Colon (tissue), 2 donors: Measurements from ENCODE around the gene ISX.

Source experiments
- FAIRE-seq: peaks from 2 replicates; lab custom pipeline; 2012; peaks lifted over from hg19 to GRCh38; lab: Jason Lieb, UNC
- donor health status: control.
- donor health status: control.

Gene ISX

DNA sequence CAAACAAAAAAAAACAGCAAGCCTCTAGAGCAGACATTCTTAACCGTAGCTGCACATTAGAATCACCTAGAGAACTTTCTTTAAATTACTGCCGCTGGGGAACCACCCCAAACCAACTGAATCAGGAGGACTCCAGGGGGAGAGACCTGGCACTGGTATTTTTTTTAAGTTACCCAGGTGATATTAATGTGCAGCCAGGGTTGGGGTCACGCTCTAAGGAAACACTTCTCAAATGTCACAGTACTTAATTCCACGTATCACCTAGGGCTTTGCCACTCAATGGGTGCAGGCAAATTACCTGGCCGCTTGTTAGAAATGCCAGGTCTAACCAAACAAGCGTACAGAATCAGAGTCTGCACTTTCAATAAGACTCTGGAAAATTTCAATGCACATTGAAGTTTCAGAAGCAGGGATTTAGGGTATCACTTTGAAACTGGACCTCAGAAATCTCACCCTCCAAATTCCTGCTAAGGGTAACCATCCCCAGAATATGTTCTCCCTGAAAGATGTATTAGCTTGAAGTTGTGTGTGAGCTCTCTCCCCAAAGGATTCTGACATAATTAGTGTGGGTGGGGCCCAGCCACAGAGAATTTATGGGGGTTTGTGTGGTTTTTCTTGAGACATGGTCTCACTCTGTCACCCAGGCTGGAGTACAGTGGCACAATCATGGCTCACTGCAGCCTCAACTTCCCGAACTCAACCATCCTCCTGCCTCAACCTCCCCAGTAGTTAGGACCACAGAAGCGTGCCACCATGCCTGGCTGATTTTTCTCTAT, 12.7 kb upstream of the ISX start:
- no peak for FAIRE-seq

DNA sequence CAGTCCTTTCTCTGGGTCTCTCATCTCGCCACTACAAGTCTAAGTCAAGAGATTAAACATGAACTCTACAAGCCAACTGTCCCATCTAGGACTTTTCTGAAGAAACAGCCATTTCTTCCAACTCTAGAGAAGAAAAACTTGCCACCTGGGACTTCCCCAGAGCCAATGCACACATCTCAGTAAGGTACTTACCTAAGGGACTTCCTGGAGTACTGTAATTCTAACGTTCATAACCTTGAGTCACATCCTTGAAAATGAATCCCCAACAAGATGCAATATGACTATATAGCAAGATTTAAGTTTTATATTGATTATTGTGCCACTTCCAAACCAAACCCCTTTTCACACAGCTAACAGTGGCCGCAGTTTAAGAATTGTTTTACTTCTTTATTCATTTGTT, 11.9 kb upstream of the ISX start:
- FAIRE-seq, result no peak

DNA sequence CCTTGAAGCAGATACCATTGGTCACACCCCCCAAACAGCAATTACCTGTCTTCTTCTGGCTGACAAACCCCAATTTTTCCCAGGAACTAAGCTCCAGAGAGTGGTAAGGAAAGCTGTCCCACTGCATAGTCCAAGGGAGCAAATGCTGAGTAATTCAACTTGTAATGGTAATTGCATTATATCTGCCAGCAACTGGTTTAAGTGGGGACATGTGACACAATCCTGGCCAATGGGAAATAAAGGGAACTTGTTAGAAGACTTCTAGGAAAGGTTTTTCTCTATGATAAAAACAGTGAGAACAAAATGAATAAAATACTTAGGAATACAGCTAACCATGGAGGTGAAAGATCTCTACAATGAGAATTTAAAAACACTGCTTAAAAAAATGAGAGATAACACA, 9.5 kb upstream of the ISX start:
- FAIRE-seq, result no peak

DNA sequence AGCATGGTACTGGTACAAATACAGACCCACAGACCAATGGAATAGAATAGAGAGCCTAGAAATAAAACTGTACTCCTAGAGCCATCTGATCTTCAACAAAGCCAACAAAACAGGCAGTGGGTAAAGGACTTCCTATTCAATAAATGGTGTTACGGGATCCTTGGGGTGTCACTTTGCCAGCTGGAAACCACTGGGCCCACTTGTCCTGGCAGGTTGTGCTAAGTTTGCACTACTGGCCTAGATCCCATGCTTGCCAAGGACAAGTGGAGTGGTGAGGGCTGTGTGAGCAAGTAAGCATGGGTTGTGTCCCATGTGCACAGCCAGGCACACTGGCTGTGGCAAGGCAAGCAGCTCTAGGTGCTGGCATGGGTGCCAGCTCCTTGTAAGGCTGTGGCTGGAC, 8.8 kb upstream of the ISX start:
- no peak for FAIRE-seq

DNA sequence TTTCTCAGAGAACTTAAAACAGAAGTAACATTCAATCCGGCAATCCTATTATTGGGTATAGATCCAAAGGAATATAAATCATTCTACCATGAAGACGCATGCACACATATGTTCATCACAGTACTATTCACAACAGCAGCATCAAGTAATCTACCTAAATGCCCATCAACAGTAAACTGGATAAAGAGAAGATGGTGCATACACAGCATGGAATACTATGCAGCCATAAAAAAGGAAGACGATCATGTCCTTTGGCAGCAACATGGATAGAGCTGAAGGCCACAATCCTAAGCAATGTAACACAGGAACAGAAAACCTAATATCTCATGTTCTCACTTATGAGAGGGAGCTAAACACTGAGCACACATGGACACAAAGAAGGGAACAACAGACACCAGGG, 6.3 kb upstream of the ISX start:
- FAIRE-seq, result no peak

DNA sequence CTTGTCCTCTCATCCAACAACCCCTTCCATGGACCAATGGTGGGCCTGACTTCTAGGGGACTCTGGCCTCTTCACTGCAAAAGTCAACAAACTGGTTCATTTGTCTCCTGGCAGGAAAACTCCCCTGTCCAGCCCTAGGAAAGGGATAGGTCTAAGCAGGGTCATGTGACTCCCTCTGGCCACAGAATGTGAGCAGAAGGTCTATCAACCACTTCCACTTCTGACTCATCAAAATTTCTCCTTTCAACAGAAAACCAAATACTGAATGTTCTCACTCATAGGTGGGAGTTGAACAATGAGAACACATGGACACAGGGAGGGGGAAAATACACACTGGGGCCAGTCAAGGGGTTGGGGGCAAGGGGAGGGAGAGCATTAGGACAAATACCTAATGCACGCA, 1.3 kb upstream of the ISX start:
- FAIRE-seq, result no peak

DNA sequence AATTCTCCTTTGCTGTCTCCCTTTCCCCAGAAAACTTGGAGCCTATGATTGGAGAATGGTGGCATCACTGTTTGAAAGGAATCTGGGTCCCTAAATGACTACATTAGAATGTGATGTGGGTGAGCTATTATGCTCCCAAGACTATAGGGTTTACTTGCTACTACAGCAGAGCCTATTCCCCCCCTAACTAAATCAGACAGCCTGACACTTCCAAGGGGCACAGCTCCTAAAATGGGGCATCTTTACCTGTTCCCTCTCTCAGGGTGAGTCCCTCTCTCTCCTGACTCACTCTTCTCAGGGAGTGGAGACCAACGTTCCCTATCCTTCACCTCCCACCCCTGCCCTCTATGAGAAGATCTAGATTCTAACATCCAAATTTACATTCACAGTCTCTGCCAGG, 775 bp upstream of the ISX start:
- FAIRE-seq, result no peak

DNA sequence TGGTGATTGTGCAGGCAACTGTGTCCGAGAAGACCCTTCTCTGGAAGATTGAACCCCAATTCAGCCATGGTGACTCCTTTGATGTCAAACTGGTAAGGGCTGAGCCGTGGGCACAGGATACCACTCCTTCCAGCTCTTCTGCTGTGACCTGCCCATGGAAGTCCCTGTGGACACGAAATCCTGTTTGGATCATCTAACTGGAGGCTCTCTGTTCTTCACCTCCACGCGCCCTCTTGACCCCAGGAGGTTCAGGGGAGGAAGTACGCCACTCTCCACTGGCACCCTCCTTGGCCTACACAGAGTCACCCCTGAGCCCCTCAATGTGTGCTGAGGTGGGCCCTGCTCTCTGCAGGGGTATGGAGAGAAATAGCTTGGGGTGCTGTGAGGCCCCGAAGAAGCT, 810 bp downstream of the ISX start:
- FAIRE-seq, result no peak

DNA sequence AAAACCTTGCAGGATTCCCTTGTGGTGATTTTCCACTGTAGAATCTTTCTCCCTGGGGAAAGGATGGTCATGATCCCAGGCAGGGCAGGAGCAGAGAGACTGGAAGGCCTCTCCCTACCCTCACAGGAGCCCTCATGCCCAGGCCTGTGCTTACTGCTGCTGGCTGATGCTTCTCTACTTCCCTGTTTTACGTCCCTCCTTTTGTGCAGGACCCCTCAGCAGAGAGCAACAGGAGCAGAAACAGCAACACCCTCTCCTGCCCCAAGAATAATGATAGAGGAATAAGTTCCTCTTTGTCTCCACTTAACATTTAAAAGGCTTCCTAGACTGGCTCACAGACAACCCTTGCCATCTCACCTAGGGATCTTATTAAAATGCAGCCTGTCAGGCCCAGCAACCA, 3.6 kb downstream of the ISX start:
- no peak for FAIRE-seq

DNA sequence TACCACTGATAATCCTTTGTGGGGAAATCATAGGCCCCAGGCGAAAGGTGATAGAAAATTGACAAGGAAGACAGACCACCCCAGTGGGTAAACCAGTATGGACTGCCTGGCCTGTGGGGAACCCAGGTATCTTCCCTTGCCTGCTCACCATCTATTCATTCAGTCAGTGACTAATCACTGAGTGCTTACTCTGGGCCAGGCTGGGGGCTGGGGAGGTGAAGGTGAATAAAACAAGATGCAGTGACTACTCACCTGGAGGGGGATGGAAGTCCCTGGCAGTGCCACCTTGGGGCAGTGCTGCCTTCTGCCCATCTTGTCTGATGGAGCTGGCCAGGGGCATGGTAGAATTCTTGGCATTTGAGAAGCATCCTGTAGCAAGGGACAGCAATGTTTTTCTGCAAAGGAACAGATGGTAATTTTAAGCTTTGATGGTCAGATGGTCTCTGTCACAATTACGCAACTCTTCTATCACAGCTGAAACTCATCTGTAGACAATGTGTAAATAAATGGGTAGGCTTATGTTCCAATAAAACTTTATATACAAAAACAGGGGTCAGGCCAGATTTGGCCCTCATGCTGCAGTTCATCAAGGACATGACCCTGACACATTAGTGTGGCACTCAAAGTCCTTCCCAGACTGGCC, 4.6 kb downstream of the ISX start:
- no peak for FAIRE-seq

DNA sequence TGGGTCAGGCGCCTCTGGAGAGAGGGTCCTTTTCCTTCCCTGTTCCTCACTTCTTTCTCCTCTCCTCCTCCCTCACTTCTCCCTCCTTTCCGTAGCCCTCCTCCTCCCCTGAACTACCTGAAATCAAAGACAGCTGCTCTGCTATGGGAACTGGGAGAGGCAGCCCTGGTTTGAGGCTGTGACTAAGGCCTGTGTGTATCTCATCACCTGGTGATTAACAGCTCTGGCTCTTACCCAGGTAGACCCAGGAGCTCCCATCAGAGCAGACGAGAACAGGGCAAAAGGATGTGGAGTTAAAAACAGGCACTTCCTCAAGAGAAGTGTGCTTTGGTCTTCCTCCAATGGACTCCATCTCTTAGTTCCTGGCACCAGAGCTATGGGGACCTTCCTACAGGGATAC, 5.8 kb downstream of the ISX start:
- FAIRE-seq, result no peak

DNA sequence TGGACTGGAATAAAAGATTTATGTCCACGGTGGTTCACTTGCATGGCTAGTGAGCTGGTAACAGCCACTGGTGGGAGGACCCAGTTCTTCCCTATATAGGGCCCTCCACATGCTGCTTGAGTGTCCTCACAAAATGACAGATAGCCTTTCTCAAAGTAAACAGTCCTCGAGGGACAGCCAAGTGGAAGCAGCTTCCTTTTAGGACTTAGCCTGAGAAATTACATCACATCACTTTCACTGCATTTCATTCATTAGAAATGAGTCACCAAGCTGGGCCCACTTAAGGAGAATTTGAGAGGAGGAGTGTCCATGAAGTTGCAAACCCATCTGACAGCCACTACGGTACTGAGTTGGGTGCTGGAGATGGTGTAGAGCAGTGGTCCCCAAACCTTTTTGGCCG, 7.0 kb downstream of the ISX start:
- FAIRE-seq, result no peak

DNA sequence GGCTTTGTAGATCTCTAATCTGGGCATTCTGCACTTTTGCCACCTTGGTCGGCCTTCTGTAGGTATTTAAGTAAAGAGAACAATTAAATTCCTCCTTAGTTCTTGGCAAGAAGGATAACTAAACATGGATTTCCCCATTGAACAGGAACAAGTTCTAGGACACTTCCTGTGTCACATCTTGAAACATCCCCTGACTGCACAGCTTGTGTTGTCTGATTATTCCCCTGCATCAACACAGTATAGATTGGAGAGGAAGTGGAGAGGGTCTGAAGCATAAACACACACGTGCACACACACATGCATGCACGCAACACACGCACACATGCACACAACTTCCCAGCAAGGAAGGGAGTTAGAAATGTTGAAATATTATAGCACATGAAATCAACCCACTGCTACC, 8.6 kb downstream of the ISX start:
- FAIRE-seq, result no peak

DNA sequence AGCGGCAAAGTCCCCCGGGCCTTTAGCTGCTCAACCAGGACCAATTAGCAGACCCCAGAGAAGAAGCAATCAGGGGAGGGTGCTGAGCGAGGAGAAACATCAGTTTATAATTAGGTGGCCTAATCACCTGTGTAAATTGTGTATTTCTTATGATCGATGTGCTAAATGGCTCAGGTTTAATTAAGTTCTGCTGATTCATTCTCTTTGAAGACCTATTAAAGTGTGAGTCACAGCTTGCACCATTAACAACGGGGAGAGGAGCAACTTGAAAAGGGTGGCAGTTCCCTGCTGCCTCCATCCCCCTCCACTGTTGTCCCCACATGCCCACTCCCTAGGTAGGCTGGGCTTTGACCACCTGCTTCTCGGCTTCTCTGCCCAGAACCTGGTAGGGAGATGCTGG, 10.7 kb downstream of the ISX start:
- FAIRE-seq, result no peak

DNA sequence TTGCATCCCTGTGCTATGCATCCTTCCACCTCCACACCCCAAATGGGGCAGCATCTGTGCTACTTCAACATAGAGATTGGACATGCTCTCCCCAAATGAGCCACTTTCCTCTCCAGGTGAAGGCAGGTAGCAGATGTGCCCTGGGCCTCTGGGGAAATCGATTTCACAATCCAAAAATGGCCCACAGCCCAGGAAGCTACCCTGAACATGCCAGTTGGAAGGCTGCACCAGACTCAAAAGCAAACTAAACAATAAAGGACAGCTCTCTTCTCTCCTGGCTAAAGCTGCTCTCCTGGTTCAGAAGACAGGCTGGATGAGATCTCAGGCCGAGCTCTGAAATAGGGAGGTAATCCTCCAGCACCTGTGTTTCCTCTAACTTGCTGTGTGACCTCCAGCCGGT, 19.7 kb downstream of the ISX start:
- no peak for FAIRE-seq

DNA sequence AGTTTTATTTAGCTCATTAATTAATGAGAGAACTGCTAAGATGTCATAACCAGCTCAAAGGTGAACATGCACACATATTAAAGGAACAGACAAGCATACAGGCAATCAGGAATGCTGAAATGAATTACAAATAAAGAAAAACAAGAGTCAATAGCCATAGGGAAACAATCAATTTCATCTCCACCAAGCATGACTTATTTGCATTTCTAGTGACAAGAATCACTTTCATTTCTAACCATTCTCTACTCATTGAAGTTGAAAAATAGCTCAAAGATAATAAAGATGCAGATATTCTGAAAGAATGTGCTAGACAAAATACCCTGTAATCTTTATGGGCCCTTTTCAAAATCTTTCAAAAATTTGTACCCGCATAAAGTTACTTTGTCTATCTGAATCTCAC, 23.2 kb downstream of the ISX start:
- FAIRE-seq, result no peak

DNA sequence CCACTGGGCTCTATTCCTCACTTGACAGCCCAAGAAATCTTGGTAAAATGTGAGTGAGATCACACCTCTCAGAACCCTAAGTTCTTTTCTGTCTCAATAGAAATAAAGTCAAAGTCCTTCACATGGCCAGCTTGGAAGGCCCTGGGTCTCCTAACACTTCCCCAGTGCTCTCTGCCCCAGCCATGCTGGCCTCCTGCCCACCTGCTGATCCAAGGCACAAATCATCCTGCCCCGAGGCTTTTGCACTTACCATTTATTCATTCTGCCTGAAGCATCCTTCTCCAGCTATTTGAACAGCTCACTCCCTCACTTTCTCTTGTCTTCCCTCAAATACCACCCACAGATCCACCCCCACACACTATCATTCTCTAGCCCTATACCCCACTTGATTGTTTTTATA, 26.4 kb downstream of the ISX start:
- no peak for FAIRE-seq

DNA sequence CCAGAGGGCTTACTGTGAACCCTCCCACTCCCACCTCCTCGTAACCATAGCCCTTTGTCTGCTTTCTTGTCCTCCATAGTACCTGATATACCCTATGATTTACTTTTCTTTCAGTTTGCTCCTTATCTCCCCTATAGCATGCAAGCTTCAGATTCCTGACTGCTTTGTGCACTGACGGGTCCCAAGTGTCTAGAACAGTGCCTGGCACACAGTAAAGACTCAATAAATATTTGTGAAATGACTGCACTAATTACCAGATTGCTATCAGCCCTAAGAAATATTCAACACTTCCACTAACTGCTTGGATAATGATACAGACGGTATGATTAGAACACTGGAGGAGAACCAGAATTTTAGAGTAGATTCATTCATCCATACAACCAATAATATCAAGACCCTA, 33.0 kb downstream of the ISX start:
- no peak for FAIRE-seq

DNA sequence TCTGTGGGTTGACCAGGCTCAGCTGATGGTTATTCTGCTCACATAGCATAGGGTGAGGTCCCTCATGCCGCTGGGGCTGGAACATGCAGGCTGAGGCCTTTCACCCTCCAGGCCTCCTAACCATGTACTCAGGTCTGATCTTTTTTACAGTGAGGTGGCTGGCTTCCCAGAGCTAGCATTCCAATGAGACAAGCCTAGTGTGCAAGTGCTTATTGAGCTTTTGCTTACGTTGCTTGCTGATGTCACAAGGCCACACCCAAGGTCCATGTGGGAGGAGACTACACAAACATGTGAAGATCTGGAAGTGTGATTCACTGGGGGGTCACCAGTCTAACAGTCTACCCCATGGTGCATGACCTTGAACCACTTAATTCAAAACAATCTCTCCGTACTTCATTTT, 33.9 kb downstream of the ISX start:
- no peak for FAIRE-seq

DNA sequence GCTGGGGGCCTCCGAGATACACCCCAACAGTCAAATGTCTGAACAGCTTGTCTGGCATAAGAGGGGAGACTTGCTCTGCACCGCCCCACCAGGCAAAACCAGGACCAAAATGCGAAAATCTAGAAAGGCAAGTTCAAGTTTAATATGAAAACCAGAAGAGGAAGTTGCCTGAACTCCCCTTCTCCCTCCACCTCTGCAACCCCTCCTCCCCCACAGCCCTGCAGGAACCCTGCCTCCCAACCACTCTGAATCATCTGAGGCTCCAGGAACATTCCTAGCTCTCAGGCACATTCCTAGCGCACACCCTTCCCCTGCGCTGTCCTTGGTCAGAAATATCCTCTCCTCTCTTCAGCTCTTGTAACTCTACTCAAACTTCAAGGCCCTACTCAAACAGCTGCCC, 36.7 kb downstream of the ISX start:
- no peak for FAIRE-seq

DNA sequence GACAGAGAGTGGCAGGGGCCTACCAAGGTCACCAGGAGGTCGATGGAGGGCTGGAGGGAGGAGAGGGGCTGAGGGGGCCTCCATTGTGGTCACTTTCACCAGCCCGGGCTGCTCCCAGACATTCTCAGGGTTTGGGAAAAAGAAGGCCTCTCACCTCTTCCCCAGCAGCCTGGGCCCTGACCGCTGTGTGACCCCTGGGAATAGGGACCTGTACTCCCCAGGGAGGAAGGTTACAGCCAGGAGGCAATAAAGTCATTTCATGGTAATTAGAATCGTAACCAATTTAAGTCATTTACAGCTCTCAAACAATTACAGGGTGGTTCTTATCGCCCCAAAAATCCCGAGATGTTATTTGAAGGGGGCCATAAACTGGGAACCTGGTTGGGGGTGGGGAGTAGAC, 37.8 kb downstream of the ISX start:
- FAIRE-seq, result no peak

DNA sequence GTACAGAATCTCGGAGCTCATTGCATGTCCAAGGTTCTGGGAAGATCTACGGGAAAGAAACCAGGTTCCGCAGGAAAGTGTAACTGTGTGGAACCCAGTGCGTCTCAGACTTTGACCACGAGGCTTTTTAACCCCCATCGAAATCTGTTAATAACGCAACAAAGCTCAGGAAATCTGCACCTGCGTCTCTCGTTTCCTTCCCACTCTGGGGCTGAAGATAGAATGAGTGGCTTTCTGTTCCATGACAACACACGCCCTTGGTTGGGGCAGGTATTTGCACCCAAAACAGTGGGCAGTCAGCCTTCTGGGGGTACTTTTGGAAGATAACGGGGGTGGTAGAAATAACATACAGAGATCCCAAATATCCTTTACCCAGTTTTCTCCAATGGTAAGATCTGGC, 38.5 kb downstream of the ISX start:
- FAIRE-seq, result no peak

DNA sequence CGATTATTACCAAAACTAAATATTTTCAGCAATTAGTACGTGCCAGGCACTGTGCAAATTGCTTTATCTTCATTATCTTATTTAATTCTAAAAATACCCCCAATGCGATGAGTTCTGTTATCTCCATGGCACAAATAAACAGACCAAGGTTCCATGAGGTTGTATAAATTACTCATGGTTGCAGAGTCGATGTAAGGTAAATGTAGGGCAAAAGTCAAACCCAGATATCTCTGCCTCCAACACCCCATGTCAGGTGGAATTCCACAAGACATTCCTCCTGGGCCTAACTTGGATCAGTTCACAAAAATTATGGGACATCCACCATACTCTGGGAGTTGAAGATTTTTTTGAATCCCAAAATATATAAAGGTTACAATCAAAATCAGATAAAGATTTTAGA, 43.7 kb downstream of the ISX start:
- FAIRE-seq, result no peak

DNA sequence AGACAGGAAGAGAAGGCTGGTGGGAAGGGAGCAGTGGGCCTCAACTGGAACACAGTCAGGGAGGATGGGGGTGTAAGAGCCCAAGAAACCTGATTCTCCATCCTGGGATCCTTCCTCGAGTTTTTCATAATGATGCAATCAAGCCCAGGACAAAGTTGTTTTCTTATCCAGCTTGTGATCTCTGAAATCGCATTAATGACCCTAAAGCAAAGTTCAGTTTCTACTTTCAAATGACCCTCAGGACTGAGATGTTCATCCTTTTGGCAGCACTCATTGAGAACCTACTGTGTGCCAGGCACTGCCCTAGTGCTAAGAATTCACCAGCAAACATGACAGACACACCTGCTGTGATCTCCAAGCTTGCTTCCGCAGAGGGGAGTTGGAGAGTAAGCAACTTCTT, 45.3 kb downstream of the ISX start:
- FAIRE-seq, result no peak
